ENCODE data around the gene SNRNP200.

The SNRNP200 gene

GRCh38 chr2:96267159-96267971 is 38.0 kb downstream of the SNRNP200 start:
- H3K4me3 ChIP-seq (replicated peaks in 1 of 2; ENCODE audit: low read depth in 2 of 2, low read length in 2 of 2) = peak overlapping the region; percentile 8 to 96
- DNase-seq (ENCODE audit: low read depth in 2 of 2) = peak; percentile 36 to 44
- TF ChIP-seq, protein P1, sequence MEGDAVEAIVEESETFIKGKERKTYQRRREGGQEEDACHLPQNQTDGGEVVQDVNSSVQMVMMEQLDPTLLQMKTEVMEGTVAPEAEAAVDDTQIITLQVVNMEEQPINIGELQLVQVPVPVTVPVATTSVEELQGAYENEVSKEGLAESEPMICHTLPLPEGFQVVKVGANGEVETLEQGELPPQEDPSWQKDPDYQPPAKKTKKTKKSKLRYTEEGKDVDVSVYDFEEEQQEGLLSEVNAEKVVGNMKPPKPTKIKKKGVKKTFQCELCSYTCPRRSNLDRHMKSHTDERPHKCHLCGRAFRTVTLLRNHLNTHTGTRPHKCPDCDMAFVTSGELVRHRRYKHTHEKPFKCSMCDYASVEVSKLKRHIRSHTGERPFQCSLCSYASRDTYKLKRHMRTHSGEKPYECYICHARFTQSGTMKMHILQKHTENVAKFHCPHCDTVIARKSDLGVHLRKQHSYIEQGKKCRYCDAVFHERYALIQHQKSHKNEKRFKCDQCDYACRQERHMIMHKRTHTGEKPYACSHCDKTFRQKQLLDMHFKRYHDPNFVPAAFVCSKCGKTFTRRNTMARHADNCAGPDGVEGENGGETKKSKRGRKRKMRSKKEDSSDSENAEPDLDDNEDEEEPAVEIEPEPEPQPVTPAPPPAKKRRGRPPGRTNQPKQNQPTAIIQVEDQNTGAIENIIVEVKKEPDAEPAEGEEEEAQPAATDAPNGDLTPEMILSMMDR (IDR thresholded peaks at IDR 0.05; ENCODE audit: low read depth, low read length) = peak; percentile 35

DNA sequence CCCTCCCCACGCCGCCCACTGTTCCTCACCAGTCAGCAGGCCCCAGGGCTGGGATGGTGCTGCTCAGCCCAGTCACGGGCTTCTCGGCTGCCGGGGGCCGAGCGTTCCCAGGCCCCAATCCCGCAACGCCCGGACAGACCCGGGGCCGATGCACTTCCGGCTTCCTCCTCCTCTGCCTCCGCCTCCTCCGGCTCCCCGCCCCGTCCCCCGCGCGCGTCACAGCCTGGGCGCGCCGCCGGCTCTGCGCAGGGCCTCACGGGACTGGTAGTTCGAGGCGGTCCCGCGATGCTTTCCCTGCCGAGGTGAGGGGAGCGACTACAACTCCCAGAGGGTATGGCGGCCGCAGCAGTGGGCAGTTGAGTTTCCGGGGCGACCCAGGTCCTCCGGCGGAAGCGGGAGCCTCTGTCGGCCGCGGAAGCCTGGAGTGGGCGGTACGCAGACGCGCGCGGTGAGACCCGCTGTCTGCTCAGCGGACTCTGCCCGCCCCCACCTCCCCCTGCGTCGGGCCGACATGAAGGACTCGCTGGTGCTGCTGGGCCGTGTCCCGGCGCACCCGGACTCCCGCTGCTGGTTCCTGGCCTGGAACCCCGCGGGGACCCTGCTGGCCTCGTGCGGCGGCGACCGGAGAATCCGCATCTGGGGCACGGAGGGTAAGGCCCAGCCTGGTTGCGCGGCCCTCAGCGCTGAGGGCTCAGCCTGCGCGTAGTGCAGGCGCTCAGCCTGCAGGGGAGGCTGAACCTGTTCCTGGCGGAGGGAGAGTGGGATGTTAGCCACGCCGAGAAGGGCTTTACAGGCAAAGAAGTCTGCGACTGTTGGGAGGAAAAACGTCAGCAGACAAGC is 39.3 kb downstream of the SNRNP200 start, which contains the start of the genes CIAO1 and TMEM127:
CIAO1 (plus strand) TSS at position 386 of the 840 bp plus-strand sequence; CDS start at position 512, 126 bp downstream.
TMEM127 (minus strand) TSS at position 158 of the 840 bp plus-strand sequence. CDS start 616 bp downstream, outside the sequence.
- peak; percentile 98 to 99 for DNase-seq (ENCODE audit: low read depth in 2 of 2)
- TF ChIP-seq, protein P1 (IDR thresholded peaks at IDR 0.05; ENCODE audit: low read depth, low read length) = peak; percentile 44
- H3K4me3 ChIP-seq (replicated peaks in 1 of 2; ENCODE audit: low read depth in 2 of 2, low read length in 2 of 2) = peak within 1 kb of the TSS; percentile 96 to 97

DNA sequence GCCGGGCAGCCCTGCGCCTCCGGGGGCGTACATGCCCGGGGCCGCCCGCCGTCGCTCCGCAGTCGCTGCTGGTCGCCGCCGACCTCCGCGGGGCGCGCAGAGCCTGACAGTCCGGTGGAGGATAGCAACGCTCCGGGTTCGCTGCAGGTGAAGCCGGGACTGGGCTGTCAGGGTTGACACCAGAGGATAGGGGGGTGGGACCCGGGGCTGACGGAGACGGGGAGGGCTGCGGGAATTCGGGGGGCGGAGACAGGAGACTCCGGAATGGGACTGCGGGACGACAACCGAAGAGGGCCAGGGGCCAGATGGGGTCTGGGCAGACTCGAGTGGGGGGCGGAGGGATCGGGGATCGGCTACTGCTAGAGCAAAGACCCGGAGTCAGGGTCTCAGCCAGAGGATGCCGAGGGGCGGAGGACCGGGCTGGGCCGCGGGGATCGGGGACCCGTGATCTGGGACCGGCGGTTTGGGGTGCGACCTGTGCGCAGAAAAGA is 40.0 kb downstream of the SNRNP200 start:
- TF ChIP-seq, protein P1 (IDR thresholded peaks at IDR 0.05; ENCODE audit: low read depth, low read length) = no peak
- DNase-seq (ENCODE audit: low read depth in 2 of 2) = peak in 1 of 2 donors; percentile 20
- peak overlapping the region; percentile 96 to 97 for H3K4me3 ChIP-seq (replicated peaks in 1 of 2; ENCODE audit: low read depth in 2 of 2, low read length in 2 of 2)

GRCh38 chr2:96264656-96265348 is 40.5 kb downstream of the SNRNP200 start:
- peak overlapping the region; percentile 96 to 97 for H3K4me3 ChIP-seq (replicated peaks in 1 of 2; ENCODE audit: low read depth in 2 of 2, low read length in 2 of 2)
- TF ChIP-seq, protein P1 (IDR thresholded peaks at IDR 0.05; ENCODE audit: low read depth, low read length) = peak; percentile 50
- peak; percentile 52 to 56 for DNase-seq (ENCODE audit: low read depth in 2 of 2)

GRCh38 chr2:96264086-96264485 is 41.3 kb downstream of the SNRNP200 start:
- peak overlapping the region; percentile 96 to 97 for H3K4me3 ChIP-seq (replicated peaks in 1 of 2; ENCODE audit: low read depth in 2 of 2, low read length in 2 of 2)
- TF ChIP-seq, protein P1 (IDR thresholded peaks at IDR 0.05; ENCODE audit: low read depth, low read length) = no peak
- peak in 1 of 2 donors; percentile 39 for DNase-seq (ENCODE audit: low read depth in 2 of 2)

- H3K4me3 ChIP-seq (replicated peaks in 1 of 2; ENCODE audit: low read depth in 2 of 2, low read length in 2 of 2) = no peak overlapping the region
- DNase-seq (ENCODE audit: low read depth in 2 of 2) = no peak
- TF ChIP-seq, protein P1 (IDR thresholded peaks at IDR 0.05; ENCODE audit: low read depth, low read length) = no peak
These were observed 43.0 kb downstream of the SNRNP200 start for GRCh38 chr2:96262306-96262705.
